ENCODE data around the gene ZW10. TPM values are rescaled to one million over a fixed set of nuclear protein-coding genes. Genes with fewer than 3 reads are reported as not detected.
"Not testable (repeated sequence)": the region's sequence is repeated elsewhere in the genome, so short reads cannot be mapped to it uniquely, and the experiment has no call there.

The ZW10 gene
- total RNA-seq, 1 experiment from 2014 or later, result 15.9 TPM

DNA sequence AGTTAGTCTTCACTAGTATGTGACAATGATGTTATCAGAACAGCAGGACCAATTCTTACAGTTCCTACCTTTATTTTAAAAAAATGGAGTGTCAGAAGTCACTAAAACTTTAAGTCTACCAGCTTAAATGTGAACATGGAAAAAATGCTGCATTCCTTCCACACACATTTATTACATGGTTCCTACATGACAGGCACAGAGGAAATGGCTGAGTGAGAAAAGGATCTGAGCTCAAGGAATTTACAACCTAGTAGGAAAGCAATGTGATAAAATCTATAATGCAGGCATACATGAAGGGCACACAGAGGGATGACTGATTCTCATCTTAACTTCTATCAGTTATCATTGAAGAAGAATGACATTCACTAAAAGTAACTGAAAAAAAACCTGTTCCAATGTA lies 29.1 kb upstream of the ZW10 start:
- no TSS peak for BruUV-seq (replicated peaks)
- TF ChIP-seq, protein P1, sequence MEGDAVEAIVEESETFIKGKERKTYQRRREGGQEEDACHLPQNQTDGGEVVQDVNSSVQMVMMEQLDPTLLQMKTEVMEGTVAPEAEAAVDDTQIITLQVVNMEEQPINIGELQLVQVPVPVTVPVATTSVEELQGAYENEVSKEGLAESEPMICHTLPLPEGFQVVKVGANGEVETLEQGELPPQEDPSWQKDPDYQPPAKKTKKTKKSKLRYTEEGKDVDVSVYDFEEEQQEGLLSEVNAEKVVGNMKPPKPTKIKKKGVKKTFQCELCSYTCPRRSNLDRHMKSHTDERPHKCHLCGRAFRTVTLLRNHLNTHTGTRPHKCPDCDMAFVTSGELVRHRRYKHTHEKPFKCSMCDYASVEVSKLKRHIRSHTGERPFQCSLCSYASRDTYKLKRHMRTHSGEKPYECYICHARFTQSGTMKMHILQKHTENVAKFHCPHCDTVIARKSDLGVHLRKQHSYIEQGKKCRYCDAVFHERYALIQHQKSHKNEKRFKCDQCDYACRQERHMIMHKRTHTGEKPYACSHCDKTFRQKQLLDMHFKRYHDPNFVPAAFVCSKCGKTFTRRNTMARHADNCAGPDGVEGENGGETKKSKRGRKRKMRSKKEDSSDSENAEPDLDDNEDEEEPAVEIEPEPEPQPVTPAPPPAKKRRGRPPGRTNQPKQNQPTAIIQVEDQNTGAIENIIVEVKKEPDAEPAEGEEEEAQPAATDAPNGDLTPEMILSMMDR (IDR thresholded peaks at IDR 0.05; ENCODE audit: unreplicated experiment), result no peak
- H3K36me3 Mint-ChIP-seq (ENCODE audit: insufficient read depth, unreplicated experiment), result peaks cover 5% of the 10 kb centered on the region
- no peak for DNase-seq
- H3K4me1 Mint-ChIP-seq (ENCODE audit: low read depth, unreplicated experiment), result no peaks in the 10 kb centered on the region
- no peaks in the 10 kb centered on the region for H3K27me3 Mint-ChIP-seq (ENCODE audit: unreplicated experiment)
- CTCF ChIA-PET, result no interaction called here
- no peak overlapping the region for H3K27ac Mint-ChIP-seq (ENCODE audit: unreplicated experiment)
- intact Hi-C loops (cut with micrococcal nuclease; ENCODE audit: unreplicated experiment), result no loop called here
- H3K9me3 Mint-ChIP-seq (ENCODE audit: low read depth, unreplicated experiment), result no peaks in the 10 kb centered on the region
- no peak overlapping the region for H3K4me3 Mint-ChIP-seq (ENCODE audit: low read depth, unreplicated experiment)

DNA sequence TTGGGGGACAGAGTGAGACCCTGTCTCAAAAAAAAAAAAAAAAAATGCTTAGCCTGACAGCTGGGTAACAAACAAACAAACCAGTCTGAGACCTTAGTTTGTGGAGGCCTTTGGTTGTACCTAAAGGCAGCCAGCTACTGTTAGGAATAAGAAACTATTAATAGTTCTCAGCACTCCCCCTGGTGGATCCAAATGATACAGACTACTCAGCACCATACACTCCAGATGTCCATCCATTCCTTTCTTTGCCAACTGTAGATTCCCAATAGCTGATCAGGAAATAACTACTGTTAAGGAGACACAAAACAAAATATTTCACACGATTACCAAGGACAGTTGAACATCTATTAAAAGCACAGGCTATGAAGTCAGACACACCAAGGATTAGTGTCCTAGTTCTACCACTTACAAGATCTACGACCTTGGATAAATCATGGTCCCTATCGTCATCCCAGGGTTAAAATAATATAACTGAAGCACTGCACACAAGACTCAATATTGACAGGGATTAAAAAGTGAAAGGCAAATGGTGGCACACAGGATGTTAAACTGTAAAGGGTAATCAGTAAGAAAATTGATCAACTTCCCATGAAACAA lies 23.3 kb upstream of the ZW10 start:
- no TSS peak for BruUV-seq (replicated peaks)
- CTCF ChIA-PET, result interaction anchor here (0.7 to 1.0 kb wide), 3 partner anchors 10 to 23 kb away, joined by 3 read pairs; partner anchors contain the start of gene ZW10

GRCh38 chr11:113789675-113790320 lies 16.3 kb upstream of the ZW10 start:
- Mint-ChIP-seq H3K9me3 (ENCODE audit: low read depth, unreplicated experiment) (no peaks in the 10 kb centered on the region), H3K36me3 (ENCODE audit: insufficient read depth, unreplicated experiment) (no peaks in the 10 kb centered on the region), H3K4me1 (ENCODE audit: low read depth, unreplicated experiment) (no peaks in the 10 kb centered on the region), H3K4me3 (ENCODE audit: low read depth, unreplicated experiment) (no peak overlapping the region), H3K27ac (ENCODE audit: unreplicated experiment) (no peak overlapping the region), H3K27me3 (ENCODE audit: unreplicated experiment) (no peaks in the 10 kb centered on the region)
- DNase-seq, result no peak
- TF ChIP-seq, protein P1 (IDR thresholded peaks at IDR 0.05; ENCODE audit: unreplicated experiment), result no peak
- no TSS peak for BruUV-seq (replicated peaks)
- CTCF ChIA-PET, result interaction anchor here (0.6 kb wide), 1 partner anchor 19 kb away, joined by 3 read pairs; no protein-coding TSS in a partner anchor
- intact Hi-C loops (cut with micrococcal nuclease; ENCODE audit: unreplicated experiment), result no loop called here

More for the DNA sequence above, 23.3 kb upstream of the ZW10 start:
- Mint-ChIP-seq H3K27ac (ENCODE audit: unreplicated experiment) (no peak overlapping the region), H3K4me1 (ENCODE audit: low read depth, unreplicated experiment) (no peaks in the 10 kb centered on the region), H3K27me3 (ENCODE audit: unreplicated experiment) (no peaks in the 10 kb centered on the region), H3K4me3 (ENCODE audit: low read depth, unreplicated experiment) (no peak overlapping the region), H3K36me3 (ENCODE audit: insufficient read depth, unreplicated experiment) (peaks cover 5% of the 10 kb centered on the region), H3K9me3 (ENCODE audit: low read depth, unreplicated experiment) (no peaks in the 10 kb centered on the region)
- intact Hi-C loops (cut with micrococcal nuclease; ENCODE audit: unreplicated experiment), result loop anchor here (2.0 kb wide), 1 partner anchor 492 kb away; no protein-coding TSS in a partner anchor
- DNase-seq, result peak; percentile 28
- TF ChIP-seq, protein P1 (IDR thresholded peaks at IDR 0.05; ENCODE audit: unreplicated experiment), result peak; percentile 27

DNA sequence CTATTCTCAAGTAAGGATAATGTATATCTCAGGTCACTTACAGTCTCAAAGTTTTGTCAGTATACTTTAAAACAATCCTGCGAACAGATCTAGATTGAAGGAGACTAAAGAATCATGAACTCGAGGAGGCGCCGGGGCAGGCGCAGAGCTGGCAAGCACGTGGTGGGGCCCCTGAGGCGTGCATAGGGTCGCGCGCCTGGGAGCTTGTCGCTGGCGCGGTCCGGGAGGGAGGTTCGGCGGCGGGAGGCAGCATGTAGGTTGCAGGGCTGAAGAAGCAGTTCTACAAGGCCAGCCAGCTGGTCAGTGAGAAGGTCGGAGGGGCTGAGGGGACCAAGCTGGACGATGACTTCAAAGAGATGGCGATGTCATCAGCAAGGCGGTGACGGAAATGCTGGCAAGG lies 15.5 kb upstream of the ZW10 start:
- intact Hi-C loops (cut with micrococcal nuclease; ENCODE audit: unreplicated experiment); H3K4me3 Mint-ChIP-seq (ENCODE audit: low read depth, unreplicated experiment); H3K9me3 Mint-ChIP-seq (ENCODE audit: low read depth, unreplicated experiment); H3K27ac Mint-ChIP-seq (ENCODE audit: unreplicated experiment); DNase-seq; CTCF ChIA-PET; BruUV-seq (replicated peaks); H3K36me3 Mint-ChIP-seq (ENCODE audit: insufficient read depth, unreplicated experiment); H3K4me1 Mint-ChIP-seq (ENCODE audit: low read depth, unreplicated experiment); H3K27me3 Mint-ChIP-seq (ENCODE audit: unreplicated experiment): not testable (repeated sequence)

DNA sequence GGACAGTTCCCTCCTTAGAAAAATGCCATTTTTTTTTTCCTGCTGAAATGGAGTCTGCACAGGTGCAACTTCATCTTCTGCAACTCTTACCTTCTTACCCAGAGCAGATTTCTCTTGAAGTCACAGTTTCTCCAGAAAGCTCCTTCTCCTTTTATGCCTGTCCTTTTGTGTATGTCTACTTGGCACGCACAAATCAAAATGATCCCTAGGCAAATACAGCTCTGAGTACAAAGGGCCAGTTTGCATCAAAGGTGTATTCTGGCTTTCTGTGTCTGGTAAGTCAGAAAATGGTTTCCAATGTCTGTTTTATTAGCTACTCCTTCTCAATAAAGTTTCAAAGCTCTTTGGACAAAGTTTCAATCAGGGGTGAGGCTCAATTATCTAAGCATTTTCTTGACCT lies 8.6 kb upstream of the ZW10 start:
- Mint-ChIP-seq H3K27me3 (ENCODE audit: unreplicated experiment) (no peaks in the 10 kb centered on the region), H3K27ac (ENCODE audit: unreplicated experiment) (no peak overlapping the region), H3K4me3 (ENCODE audit: low read depth, unreplicated experiment) (no peak overlapping the region), H3K4me1 (ENCODE audit: low read depth, unreplicated experiment) (peaks cover 9% of the 10 kb centered on the region), H3K36me3 (ENCODE audit: insufficient read depth, unreplicated experiment) (no peaks in the 10 kb centered on the region), H3K9me3 (ENCODE audit: low read depth, unreplicated experiment) (no peaks in the 10 kb centered on the region)
- BruUV-seq (replicated peaks), result no TSS peak
- intact Hi-C loops (cut with micrococcal nuclease; ENCODE audit: unreplicated experiment), result no loop called here
- DNase-seq, result no peak
- CTCF ChIA-PET, result no interaction called here
- TF ChIP-seq, protein P1 (IDR thresholded peaks at IDR 0.05; ENCODE audit: unreplicated experiment), result no peak
